Neural progenitor cell (in vitro differentiated cells): ENCODE results near the gene LUZP1.

Source experiments
- CTCF ChIP-seq: fragments of 200-600 bp; sonication (generic); IDR thresholded peaks from 2 replicates; pipeline ENCODE4 v1.5.1; 2017; ENCODE audit warnings: antibody characterized with exemption, mild to moderate bottlenecking
- EZH2phosphoT487 ChIP-seq: fragments of 200-600 bp; sonication (generic); IDR thresholded peaks from 2 replicates; pipeline ENCODE4 v1.6.1; 2017; ENCODE audit warnings: antibody characterized with exemption

GRCh38 chr1:23035823-23036452, 132.7 kb downstream of the LUZP1 start:
- TF ChIP-seq CTCF = no peak
- TF ChIP-seq EZH2phosphoT487 = no peak
